WTC11 (cell line): ENCODE results near the gene LPGAT1. TPM values are rescaled to one million over a fixed set of nuclear protein-coding genes. Genes with fewer than 3 reads are reported as not detected.

Experiments used
- ATAC-seq: fragments of 200-7000 bp; cut with Tn5 transposase; 2 replicates; pipeline ENCODE4 v1.10.0; 2021; ENCODE audit warnings: mild to moderate bottlenecking, moderate library complexity
- CTCF ChIA-PET: fragments of 300-600 bp; sonication (Branson Sonifier 250); formaldehyde crosslinking; loops from one replicate; lab custom pipeline; 2021; ENCODE audit warnings: antibody characterized with exemption; lab: Charles Lee
- POLR2A ChIA-PET: fragments of 350-600 bp; sonication (Branson Sonifier 250); formaldehyde crosslinking; loops from one replicate; lab custom pipeline; 2021; ENCODE audit warnings: antibody characterized with exemption; lab: Charles Lee
- DNase-seq: peaks from one replicate; pipeline ENCODE4 v3.0.0; 2021; ENCODE audit warnings: low spot score
- H3K27ac Mint-ChIP-seq: 2 replicates; pipeline ENCODE4 v1.8.0; 2021; ENCODE audit warnings: mixed read lengths
- H3K27me3 Mint-ChIP-seq: 2 replicates; pipeline ENCODE4 v1.8.0; 2021; ENCODE audit warnings: low read depth, mild to moderate bottlenecking, moderate library complexity, mixed read lengths
- H3K36me3 Mint-ChIP-seq: 2 replicates; pipeline ENCODE4 v1.8.0; 2021; ENCODE audit warnings: mixed read lengths
- H3K4me1 Mint-ChIP-seq: 2 replicates; pipeline ENCODE4 v1.8.0; 2022; ENCODE audit warnings: mixed read lengths
- H3K4me3 Mint-ChIP-seq: 2 replicates; pipeline ENCODE4 v1.8.0; 2021; ENCODE audit warnings: mild to moderate bottlenecking, moderate library complexity, mixed read lengths
- H3K9me3 Mint-ChIP-seq: 2 replicates; pipeline ENCODE4 v1.8.0; 2021; ENCODE audit warnings: mixed read lengths
- AFF4 ChIP-seq: sonication (generic); formaldehyde crosslinking; IDR thresholded peaks from 2 replicates; pipeline ENCODE4 v1.8.1; 2023; ENCODE audit warnings: mild to moderate bottlenecking, missing genetic modification reagents, borderline replicate concordance
- FOXK1 ChIP-seq: sonication (generic); formaldehyde crosslinking; IDR thresholded peaks from 2 replicates; pipeline ENCODE4 v1.8.0; 2022; ENCODE audit warnings: mild to moderate bottlenecking, moderate library complexity, missing genetic modification reagents
- FOXP1 ChIP-seq: sonication (generic); formaldehyde crosslinking; IDR thresholded peaks from 2 replicates; pipeline ENCODE4 v1.8.0; 2022; ENCODE audit warnings: missing genetic modification reagents, mild to moderate bottlenecking, moderate library complexity, borderline replicate concordance
- GTF2I ChIP-seq: fragments of 250-450 bp; sonication (Bioruptor Pico); conservative IDR thresholded peaks from 2 replicates; pipeline ENCODE4 v1.4.0; 2021; ENCODE audit warnings: mild to moderate bottlenecking
- KAT7 ChIP-seq: sonication (generic); formaldehyde crosslinking; IDR thresholded peaks from 2 replicates; pipeline ENCODE4 v1.8.1; 2023; ENCODE audit warnings: missing genetic modification reagents, mild to moderate bottlenecking, borderline replicate concordance
- MXD4 ChIP-seq: fragments of 250-450 bp; sonication (Bioruptor Pico); IDR thresholded peaks from 2 replicates; pipeline ENCODE4 v1.8.0; 2021; ENCODE audit warnings: mild to moderate bottlenecking, moderate library complexity, borderline replicate concordance
- MYBL2 ChIP-seq: sonication (generic); formaldehyde crosslinking; IDR thresholded peaks from 2 replicates; pipeline ENCODE4 v1.8.1; 2023; ENCODE audit warnings: mild to moderate bottlenecking, moderate library complexity, missing genetic modification reagents
- NFYB ChIP-seq: sonication (generic); formaldehyde crosslinking; conservative IDR thresholded peaks from 2 replicates; pipeline ENCODE4 v1.8.0; 2022; ENCODE audit warnings: low read depth, missing genetic modification reagents
- NR1H2 ChIP-seq: sonication (generic); formaldehyde crosslinking; IDR thresholded peaks from 2 replicates; pipeline ENCODE4 v1.9.0; 2021; ENCODE audit warnings: mild to moderate bottlenecking, moderate library complexity, missing genetic modification reagents
- NR2C2 ChIP-seq: sonication (generic); formaldehyde crosslinking; IDR thresholded peaks from 2 replicates; pipeline ENCODE4 v1.8.0; 2022; ENCODE audit warnings: mild to moderate bottlenecking, missing genetic modification reagents
- OVOL2 ChIP-seq: fragments of 250-450 bp; sonication (Bioruptor Pico); IDR thresholded peaks from 2 replicates; pipeline ENCODE4 v1.9.0; 2021; ENCODE audit warnings: mild to moderate bottlenecking, borderline replicate concordance
- RORB ChIP-seq: fragments of 250-450 bp; sonication (Bioruptor Pico); IDR thresholded peaks from 2 replicates; pipeline ENCODE4 v1.9.0; 2021; ENCODE audit warnings: mild to moderate bottlenecking
- SP1 ChIP-seq: sonication (generic); formaldehyde crosslinking; conservative IDR thresholded peaks from 2 replicates; pipeline ENCODE4 v1.8.1; 2022; ENCODE audit warnings: missing genetic modification reagents
- TCF7 ChIP-seq: sonication (generic); formaldehyde crosslinking; IDR thresholded peaks from 2 replicates; pipeline ENCODE4 v1.8.0; 2022; ENCODE audit warnings: mild to moderate bottlenecking, low read depth, missing genetic modification reagents, moderate library complexity
- TEAD4 ChIP-seq: sonication (generic); formaldehyde crosslinking; IDR thresholded peaks from 2 replicates; pipeline ENCODE4 v1.8.0; 2022; ENCODE audit warnings: mild to moderate bottlenecking, missing genetic modification reagents
- ZNF138 ChIP-seq: sonication (generic); formaldehyde crosslinking; conservative IDR thresholded peaks from 2 replicates; pipeline ENCODE4 v1.8.1; 2022; ENCODE audit warnings: mild to moderate bottlenecking, moderate library complexity, missing genetic modification reagents
- ZNF281 ChIP-seq: sonication (generic); formaldehyde crosslinking; IDR thresholded peaks from 2 replicates; pipeline ENCODE4 v1.8.0; 2023; ENCODE audit warnings: mild to moderate bottlenecking, missing genetic modification reagents
- ZNF396 ChIP-seq: fragments of 250-450 bp; sonication (Bioruptor Pico); IDR thresholded peaks from 2 replicates; pipeline ENCODE4 v1.8.0; 2021; ENCODE audit warnings: mild to moderate bottlenecking, moderate library complexity, borderline replicate concordance
- ZNF425 ChIP-seq: fragments of 250-450 bp; sonication (Bioruptor Pico); conservative IDR thresholded peaks from 2 replicates; pipeline ENCODE4 v1.9.0; 2021; ENCODE audit warnings: mild to moderate bottlenecking
- total RNA-seq: library from RNA; stranded (reverse); gene quantifications from 3 replicates; pipeline ENCODE4 v1.2.3, GENCODE V29; 2021
- TF ChIP-seq, protein P1 (sequence below): fragments of 250-450 bp; sonication (Bioruptor Pico); IDR thresholded peaks from 2 replicates; pipeline ENCODE4 v1.9.0; 2021; ENCODE audit warnings: moderate library complexity, mild to moderate bottlenecking, inconsistent platforms, borderline replicate concordance
- TF ChIP-seq, protein P2 (sequence below): sonication (generic); formaldehyde crosslinking; IDR thresholded peaks from 2 replicates; pipeline ENCODE4 v1.8.0; 2022; ENCODE audit warnings: mild to moderate bottlenecking, missing genetic modification reagents
- TF ChIP-seq, protein P3 (sequence below): sonication (generic); formaldehyde crosslinking; conservative IDR thresholded peaks from 2 replicates; pipeline ENCODE4 v1.8.1; 2022; ENCODE audit warnings: mild to moderate bottlenecking, missing genetic modification reagents

The LPGAT1 gene
- total RNA-seq, 1 experiment from 2014 or later: 15.1 TPM

DNA sequence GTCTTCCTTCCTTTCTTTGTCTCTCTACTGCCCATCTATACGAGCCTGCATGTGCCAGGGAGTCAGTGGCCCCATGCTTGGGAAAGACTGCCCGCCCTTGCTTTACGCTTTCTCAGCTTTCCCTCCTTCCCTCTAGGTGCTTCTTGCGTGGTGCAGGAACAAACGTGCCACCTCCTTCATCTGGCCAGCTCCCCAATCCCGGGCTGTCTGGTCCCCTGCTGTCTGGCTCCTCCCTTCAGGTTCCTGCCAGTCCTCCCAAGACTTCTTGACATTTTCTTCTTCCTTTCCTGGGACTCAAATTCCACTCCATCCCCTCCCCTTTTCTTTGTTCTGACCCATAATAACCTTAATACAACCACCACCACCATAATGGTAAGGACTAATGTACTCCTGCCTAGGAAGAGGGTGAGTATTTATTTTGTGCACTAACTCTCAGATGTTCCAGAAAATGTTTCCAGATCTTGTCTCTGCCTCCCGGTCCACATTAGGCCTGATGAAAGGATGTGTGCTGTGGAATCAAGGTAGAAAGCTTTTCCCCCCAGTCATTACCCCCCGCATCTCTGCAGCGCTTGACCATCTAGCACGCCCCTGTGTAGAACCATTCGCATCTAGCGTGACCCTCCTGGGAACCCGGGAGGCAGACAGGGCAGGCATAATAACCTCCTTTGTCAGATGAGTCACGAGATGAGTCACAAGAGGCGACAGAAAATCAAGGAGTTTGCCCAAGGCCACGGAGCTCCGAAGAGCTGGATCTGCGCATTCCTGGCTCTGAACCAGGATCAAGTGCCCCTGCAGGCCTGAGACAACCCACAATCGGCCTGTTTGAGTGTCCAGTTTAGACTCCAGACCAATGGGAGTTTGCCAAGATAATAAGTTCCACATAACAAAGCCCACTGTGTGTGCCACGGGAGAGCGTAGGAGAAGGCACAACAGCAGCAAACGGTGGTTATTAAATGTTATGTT, 95.1 kb downstream of the LPGAT1 start:
- Mint-ChIP-seq H3K4me1 (peaks cover 14% of the 10 kb centered on the region), H3K27me3 (no peaks in the 10 kb centered on the region), H3K27ac (no peak overlapping the region), H3K9me3 (no peaks in the 10 kb centered on the region), H3K4me3 (no peak overlapping the region), H3K36me3 (no peaks in the 10 kb centered on the region)
- no peak for ATAC-seq
- ChIA-PET POLR2A (no interaction called here), CTCF (no interaction called here)
- TF ChIP-seq FOXK1 (CRISPR knock-in tag) (no peak), GTF2I (no peak), ZNF138 (no peak), KAT7 (CRISPR knock-in tag) (no peak), FOXP1 (CRISPR knock-in tag) (no peak)
- DNase-seq: no peak

DNA sequence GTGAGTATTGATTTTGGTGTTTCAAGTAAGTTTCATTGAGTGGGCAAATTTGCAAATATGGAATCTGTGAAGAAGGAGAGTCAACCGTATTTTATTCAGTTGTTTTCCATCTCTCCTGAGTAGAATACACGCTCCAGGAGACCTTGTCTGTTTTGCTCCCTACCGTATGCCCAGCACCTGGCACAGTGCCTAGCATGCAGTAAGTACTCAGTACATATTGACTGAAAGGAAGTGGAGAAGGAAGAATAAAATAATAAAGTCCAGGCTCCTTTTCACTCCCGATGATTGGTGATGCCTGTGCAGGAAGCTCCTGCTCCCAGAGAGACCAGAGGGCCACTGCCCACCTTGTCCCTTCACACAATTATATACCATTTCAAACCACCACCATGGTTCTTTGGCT, 95.8 kb downstream of the LPGAT1 start:
- no peaks in the 10 kb centered on the region for H3K27me3 Mint-ChIP-seq
- peaks cover 14% of the 10 kb centered on the region for H3K4me1 Mint-ChIP-seq
- POLR2A ChIA-PET: no interaction called here
- no peaks in the 10 kb centered on the region for H3K36me3 Mint-ChIP-seq
- DNase-seq (no peak), ATAC-seq (no peak)
- CTCF ChIA-PET: no interaction called here
- H3K9me3 Mint-ChIP-seq: no peaks in the 10 kb centered on the region
- TF ChIP-seq SP1: no peak
- H3K4me3 Mint-ChIP-seq: no peak overlapping the region
- H3K27ac Mint-ChIP-seq: no peak overlapping the region

GRCh38 chr1:211734359-211734758, 96.2 kb downstream of the LPGAT1 start:
- Mint-ChIP-seq H3K27ac (no peak overlapping the region), H3K27me3 (no peaks in the 10 kb centered on the region), H3K9me3 (no peaks in the 10 kb centered on the region), H3K36me3 (no peaks in the 10 kb centered on the region), H3K4me3 (no peak overlapping the region), H3K4me1 (peaks cover 14% of the 10 kb centered on the region)
- ChIA-PET POLR2A (no interaction called here), CTCF (no interaction called here)
- ATAC-seq (no peak), DNase-seq (no peak)
- TF ChIP-seq NFYB (CRISPR knock-in tag): no peak
- no peak for TF ChIP-seq NR2C2
- no peak for TF ChIP-seq ZNF138
- TF ChIP-seq, protein P1, sequence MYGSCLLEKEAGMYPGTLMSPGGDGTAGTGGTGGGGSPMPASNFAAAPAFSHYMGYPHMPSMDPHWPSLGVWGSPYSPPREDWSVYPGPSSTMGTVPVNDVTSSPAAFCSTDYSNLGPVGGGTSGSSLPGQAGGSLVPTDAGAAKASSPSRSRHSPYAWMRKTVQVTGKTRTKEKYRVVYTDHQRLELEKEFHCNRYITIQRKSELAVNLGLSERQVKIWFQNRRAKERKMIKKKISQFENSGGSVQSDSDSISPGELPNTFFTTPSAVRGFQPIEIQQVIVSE: no peak
- no peak for TF ChIP-seq MYBL2 (CRISPR knock-in tag)
- no peak for TF ChIP-seq AFF4 (CRISPR knock-in tag)
- TF ChIP-seq TEAD4 (CRISPR knock-in tag): no peak
- TF ChIP-seq, protein P2, sequence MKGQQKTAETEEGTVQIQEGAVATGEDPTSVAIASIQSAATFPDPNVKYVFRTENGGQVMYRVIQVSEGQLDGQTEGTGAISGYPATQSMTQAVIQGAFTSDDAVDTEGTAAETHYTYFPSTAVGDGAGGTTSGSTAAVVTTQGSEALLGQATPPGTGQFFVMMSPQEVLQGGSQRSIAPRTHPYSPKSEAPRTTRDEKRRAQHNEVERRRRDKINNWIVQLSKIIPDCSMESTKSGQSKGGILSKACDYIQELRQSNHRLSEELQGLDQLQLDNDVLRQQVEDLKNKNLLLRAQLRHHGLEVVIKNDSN (CRISPR knock-in tag): no peak
- no peak for TF ChIP-seq ZNF281 (CRISPR knock-in tag)
- TF ChIP-seq RORB: no peak
- TF ChIP-seq ZNF396 (CRISPR knock-in tag): no peak
- no peak for TF ChIP-seq MXD4
- TF ChIP-seq OVOL2 (CRISPR knock-in tag): no peak
- TF ChIP-seq ZNF425 (CRISPR knock-in tag): no peak
- TF ChIP-seq TCF7 (CRISPR knock-in tag): no peak
- TF ChIP-seq, protein P3, sequence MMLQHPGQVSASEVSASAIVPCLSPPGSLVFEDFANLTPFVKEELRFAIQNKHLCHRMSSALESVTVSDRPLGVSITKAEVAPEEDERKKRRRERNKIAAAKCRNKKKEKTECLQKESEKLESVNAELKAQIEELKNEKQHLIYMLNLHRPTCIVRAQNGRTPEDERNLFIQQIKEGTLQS (CRISPR knock-in tag): no peak
- no peak for TF ChIP-seq NR1H2 (CRISPR knock-in tag)
